Stimulated activated memory B cell treated with anti-CD40 and anti-IgM and Interleukin-4, amounts not matched to agents 10 μg/mL and 1 μg/mL and 100 μg/mL, for 72 hours (primary cell): Measurements from ENCODE around the gene CTBS.
"Not testable (repeated sequence)": the region's sequence is repeated elsewhere in the genome, so short reads cannot be mapped to it uniquely, and the experiment has no call there.

Experiments used
- ATAC-seq: fragments of 150-1000 bp; cut with Tn5 transposase; 2 replicates; pipeline ENCODE4 v1.10.0; 2021
- H3K27ac Mint-ChIP-seq: one replicate; pipeline ENCODE4 v1.8.0; 2022; ENCODE audit warnings: mild to moderate bottlenecking, mixed read lengths
- H3K27me3 Mint-ChIP-seq: one replicate; pipeline ENCODE4 v1.8.0; 2022; ENCODE audit warnings: mixed read lengths
- H3K36me3 Mint-ChIP-seq: one replicate; pipeline ENCODE4 v1.8.0; 2022; ENCODE audit warnings: mixed read lengths
- H3K4me1 Mint-ChIP-seq: one replicate; pipeline ENCODE4 v1.8.0; 2022; ENCODE audit warnings: mixed read lengths
- H3K4me3 Mint-ChIP-seq: one replicate; pipeline ENCODE4 v1.8.0; 2022; ENCODE audit warnings: mild to moderate bottlenecking, moderate library complexity, mixed read lengths
- H3K9me3 Mint-ChIP-seq: one replicate; pipeline ENCODE4 v1.8.0; 2022; ENCODE audit warnings: mixed read lengths

Gene CTBS

GRCh38 chr1:84598846-84599741, 24.9 kb upstream of the CTBS start:
- Mint-ChIP-seq H3K36me3 (no peaks in the 10 kb centered on the region), H3K4me1 (peaks cover 18% of the 10 kb centered on the region), H3K27me3 (no peaks in the 10 kb centered on the region), H3K9me3 (peaks cover under 1% of the 10 kb centered on the region), H3K27ac (peak overlapping the region; percentile 87), H3K4me3 (peak overlapping the region; percentile 40)
- peak; percentile 80 for ATAC-seq

GRCh38 chr1:84598418-84598817, 24.2 kb upstream of the CTBS start:
- H3K9me3 Mint-ChIP-seq: no peaks in the 10 kb centered on the region
- no peaks in the 10 kb centered on the region for H3K27me3 Mint-ChIP-seq
- H3K4me3 Mint-ChIP-seq: no peak overlapping the region
- H3K27ac Mint-ChIP-seq: peak overlapping the region; percentile 87
- no peaks in the 10 kb centered on the region for H3K36me3 Mint-ChIP-seq
- no peak for ATAC-seq
- H3K4me1 Mint-ChIP-seq: peaks cover 18% of the 10 kb centered on the region

- Mint-ChIP-seq H3K4me3 (no peak overlapping the region), H3K36me3 (peaks cover under 1% of the 10 kb centered on the region), H3K27me3 (no peaks in the 10 kb centered on the region), H3K4me1 (peaks cover 18% of the 10 kb centered on the region), H3K9me3 (peaks cover 2% of the 10 kb centered on the region), H3K27ac (no peak overlapping the region)
- ATAC-seq: no peak
These were observed 22.8 kb upstream of the CTBS start for GRCh38 chr1:84597011-84597410.

GRCh38 chr1:84594959-84595358, 20.7 kb upstream of the CTBS start:
- not testable (repeated sequence) for H3K27me3 Mint-ChIP-seq, H3K4me3 Mint-ChIP-seq, H3K27ac Mint-ChIP-seq, ATAC-seq, H3K9me3 Mint-ChIP-seq, H3K36me3 Mint-ChIP-seq
- H3K4me1 Mint-ChIP-seq: peaks cover 16% of the 10 kb centered on the region

GRCh38 chr1:84587099-84587498, 12.9 kb upstream of the CTBS start:
- no peaks in the 10 kb centered on the region for H3K27me3 Mint-ChIP-seq
- peaks cover 16% of the 10 kb centered on the region for H3K36me3 Mint-ChIP-seq
- ATAC-seq: no peak
- peaks cover 8% of the 10 kb centered on the region for H3K9me3 Mint-ChIP-seq
- H3K27ac Mint-ChIP-seq: no peak overlapping the region
- H3K4me3 Mint-ChIP-seq: no peak overlapping the region
- peaks cover 16% of the 10 kb centered on the region for H3K4me1 Mint-ChIP-seq

GRCh38 chr1:84585803-84586202, 11.6 kb upstream of the CTBS start:
- Mint-ChIP-seq H3K27me3 (no peaks in the 10 kb centered on the region), H3K9me3 (peaks cover 3% of the 10 kb centered on the region), H3K4me3 (no peak overlapping the region), H3K4me1 (peaks cover 16% of the 10 kb centered on the region), H3K27ac (no peak overlapping the region), H3K36me3 (peaks cover 9% of the 10 kb centered on the region)
- ATAC-seq: no peak

GRCh38 chr1:84584126-84584525, 9.9 kb upstream of the CTBS start:
- peak; percentile 34 for ATAC-seq
- Mint-ChIP-seq H3K27me3 (no peaks in the 10 kb centered on the region), H3K4me1 (peaks cover 16% of the 10 kb centered on the region), H3K27ac (peak overlapping the region; percentile 58), H3K9me3 (peaks cover 3% of the 10 kb centered on the region), H3K36me3 (peaks cover 9% of the 10 kb centered on the region), H3K4me3 (no peak overlapping the region)

- Mint-ChIP-seq H3K36me3 (peaks cover 9% of the 10 kb centered on the region), H3K4me3 (no peak overlapping the region), H3K4me1 (peaks cover 16% of the 10 kb centered on the region), H3K9me3 (peaks cover 3% of the 10 kb centered on the region), H3K27ac (peak overlapping the region; percentile 58), H3K27me3 (no peaks in the 10 kb centered on the region)
- ATAC-seq: no peak
These were observed 9.4 kb upstream of the CTBS start for GRCh38 chr1:84583648-84584047.

- ATAC-seq: peak; percentile 67
- Mint-ChIP-seq H3K27me3 (no peaks in the 10 kb centered on the region), H3K27ac (peak overlapping the region; percentile 58)
These were observed 8.8 kb upstream of the CTBS start for GRCh38 chr1:84582802-84583587.

GRCh38 chr1:84581648-84582047, 7.4 kb upstream of the CTBS start:
- H3K36me3 Mint-ChIP-seq: peaks cover 9% of the 10 kb centered on the region

More at GRCh38 chr1:84582802-84583587, 8.8 kb upstream of the CTBS start:
- Mint-ChIP-seq H3K4me3 (no peak overlapping the region), H3K9me3 (peaks cover 3% of the 10 kb centered on the region), H3K4me1 (peaks cover 16% of the 10 kb centered on the region), H3K36me3 (peaks cover 9% of the 10 kb centered on the region)

GRCh38 chr1:84574936-84575335, 696 bp upstream of the CTBS start:
- Mint-ChIP-seq H3K4me1 (peaks cover 46% of the 10 kb centered on the region), H3K9me3 (no peaks in the 10 kb centered on the region), H3K36me3 (peaks cover 18% of the 10 kb centered on the region), H3K27me3 (no peaks in the 10 kb centered on the region), H3K4me3 (peak overlapping the region; percentile 98), H3K27ac (peak overlapping the region; percentile 98)
- ATAC-seq: no peak

More at GRCh38 chr1:84581648-84582047, 7.4 kb upstream of the CTBS start:
- H3K27ac Mint-ChIP-seq: no peak overlapping the region
- H3K4me3 Mint-ChIP-seq: no peak overlapping the region
- peaks cover 16% of the 10 kb centered on the region for H3K4me1 Mint-ChIP-seq
- peaks cover 3% of the 10 kb centered on the region for H3K9me3 Mint-ChIP-seq
- ATAC-seq: no peak
- H3K27me3 Mint-ChIP-seq: no peaks in the 10 kb centered on the region

GRCh38 chr1:84573481-84573966, 716 bp downstream of the CTBS start:
- Mint-ChIP-seq H3K4me1 (peaks cover 46% of the 10 kb centered on the region), H3K36me3 (peaks cover 26% of the 10 kb centered on the region), H3K27me3 (no peaks in the 10 kb centered on the region), H3K9me3 (no peaks in the 10 kb centered on the region), H3K27ac (peak overlapping the region; percentile 98), H3K4me3 (peak overlapping the region; percentile 98)
- ATAC-seq: no peak

GRCh38 chr1:84571150-84571535, 3.1 kb downstream of the CTBS start:
- peaks cover 57% of the 10 kb centered on the region for H3K4me1 Mint-ChIP-seq
- no peaks in the 10 kb centered on the region for H3K9me3 Mint-ChIP-seq
- peak overlapping the region; percentile 98 for H3K27ac Mint-ChIP-seq
- no peak for ATAC-seq
- no peaks in the 10 kb centered on the region for H3K27me3 Mint-ChIP-seq
- no peak overlapping the region for H3K4me3 Mint-ChIP-seq
- H3K36me3 Mint-ChIP-seq: peaks cover 39% of the 10 kb centered on the region

- Mint-ChIP-seq H3K36me3 (peaks cover 39% of the 10 kb centered on the region), H3K9me3 (no peaks in the 10 kb centered on the region), H3K4me1 (peaks cover 56% of the 10 kb centered on the region), H3K27ac (no peak overlapping the region), H3K27me3 (no peaks in the 10 kb centered on the region), H3K4me3 (no peak overlapping the region)
- ATAC-seq: no peak
These were observed 3.6 kb downstream of the CTBS start for GRCh38 chr1:84570436-84571149.

GRCh38 chr1:84569216-84569615, 5.0 kb downstream of the CTBS start:
- no peaks in the 10 kb centered on the region for H3K9me3 Mint-ChIP-seq
- no peaks in the 10 kb centered on the region for H3K27me3 Mint-ChIP-seq
- no peak overlapping the region for H3K4me3 Mint-ChIP-seq
- H3K27ac Mint-ChIP-seq: no peak overlapping the region
- no peak for ATAC-seq
- H3K36me3 Mint-ChIP-seq: peaks cover 39% of the 10 kb centered on the region
- H3K4me1 Mint-ChIP-seq: peaks cover 43% of the 10 kb centered on the region
